ENCODE measurements around the gene TPM1.

The TPM1 gene

GRCh38 chr15:63103416-63103815, 60.9 kb downstream of the TPM1 start:
- no peak for TF ChIP-seq SIN3A (IDR thresholded peaks at IDR 0.05; ENCODE audit: borderline replicate concordance, insufficient read depth, low read length)
- TF ChIP-seq, protein P1, sequence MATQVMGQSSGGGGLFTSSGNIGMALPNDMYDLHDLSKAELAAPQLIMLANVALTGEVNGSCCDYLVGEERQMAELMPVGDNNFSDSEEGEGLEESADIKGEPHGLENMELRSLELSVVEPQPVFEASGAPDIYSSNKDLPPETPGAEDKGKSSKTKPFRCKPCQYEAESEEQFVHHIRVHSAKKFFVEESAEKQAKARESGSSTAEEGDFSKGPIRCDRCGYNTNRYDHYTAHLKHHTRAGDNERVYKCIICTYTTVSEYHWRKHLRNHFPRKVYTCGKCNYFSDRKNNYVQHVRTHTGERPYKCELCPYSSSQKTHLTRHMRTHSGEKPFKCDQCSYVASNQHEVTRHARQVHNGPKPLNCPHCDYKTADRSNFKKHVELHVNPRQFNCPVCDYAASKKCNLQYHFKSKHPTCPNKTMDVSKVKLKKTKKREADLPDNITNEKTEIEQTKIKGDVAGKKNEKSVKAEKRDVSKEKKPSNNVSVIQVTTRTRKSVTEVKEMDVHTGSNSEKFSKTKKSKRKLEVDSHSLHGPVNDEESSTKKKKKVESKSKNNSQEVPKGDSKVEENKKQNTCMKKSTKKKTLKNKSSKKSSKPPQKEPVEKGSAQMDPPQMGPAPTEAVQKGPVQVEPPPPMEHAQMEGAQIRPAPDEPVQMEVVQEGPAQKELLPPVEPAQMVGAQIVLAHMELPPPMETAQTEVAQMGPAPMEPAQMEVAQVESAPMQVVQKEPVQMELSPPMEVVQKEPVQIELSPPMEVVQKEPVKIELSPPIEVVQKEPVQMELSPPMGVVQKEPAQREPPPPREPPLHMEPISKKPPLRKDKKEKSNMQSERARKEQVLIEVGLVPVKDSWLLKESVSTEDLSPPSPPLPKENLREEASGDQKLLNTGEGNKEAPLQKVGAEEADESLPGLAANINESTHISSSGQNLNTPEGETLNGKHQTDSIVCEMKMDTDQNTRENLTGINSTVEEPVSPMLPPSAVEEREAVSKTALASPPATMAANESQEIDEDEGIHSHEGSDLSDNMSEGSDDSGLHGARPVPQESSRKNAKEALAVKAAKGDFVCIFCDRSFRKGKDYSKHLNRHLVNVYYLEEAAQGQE (IDR thresholded peaks at IDR 0.05; ENCODE audit: insufficient read depth in 1 of 2, low read depth in 2 of 2, low read length in 2 of 2): no peak

DNA sequence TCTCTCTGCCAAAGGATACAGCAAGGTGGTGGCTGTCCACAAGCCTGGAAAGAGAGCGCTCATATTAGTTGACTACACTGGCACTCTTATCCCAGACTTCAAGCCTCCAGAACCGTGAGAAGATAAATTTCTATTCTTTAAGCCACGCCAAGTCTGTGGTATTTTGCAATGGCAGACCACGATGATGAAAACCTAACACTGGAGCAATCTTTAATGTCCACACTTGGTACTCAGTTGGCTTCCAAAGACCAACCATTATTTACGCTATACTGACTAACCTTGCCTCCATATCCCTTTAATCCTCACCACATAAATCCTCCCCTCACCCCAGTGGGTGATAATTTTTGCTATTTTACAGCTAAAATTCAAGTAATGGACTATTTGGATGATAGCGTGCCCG, 62.2 kb downstream of the TPM1 start:
- TF ChIP-seq FOXP2 (optimal IDR thresholded peaks at IDR 0.05; ENCODE audit: borderline replicate concordance, extremely low read depth, extremely low read length, insufficient read depth): no peak
- TF ChIP-seq, protein P1 (IDR thresholded peaks at IDR 0.05; ENCODE audit: insufficient read depth in 1 of 2, low read depth in 2 of 2, low read length in 2 of 2): no peak
- no peak for TF ChIP-seq TAF1 (IDR thresholded peaks at IDR 0.05; ENCODE audit: borderline replicate concordance, insufficient read depth, low read length)
- TF ChIP-seq POLR2AphosphoS5 (IDR thresholded peaks at IDR 0.05; ENCODE audit: low read depth, low read length): no peak
- TF ChIP-seq SIN3A (IDR thresholded peaks at IDR 0.05; ENCODE audit: borderline replicate concordance, insufficient read depth, low read length): no peak

GRCh38 chr15:63107895-63108546, 65.5 kb downstream of the TPM1 start:
- TF ChIP-seq TAF1 (IDR thresholded peaks at IDR 0.05; ENCODE audit: borderline replicate concordance, insufficient read depth, low read length) (no peak), SIN3A (IDR thresholded peaks at IDR 0.05; ENCODE audit: borderline replicate concordance, insufficient read depth, low read length) (no peak), POLR2AphosphoS5 (IDR thresholded peaks at IDR 0.05; ENCODE audit: low read depth, low read length) (no peak)
- TF ChIP-seq, protein P1 (IDR thresholded peaks at IDR 0.05; ENCODE audit: insufficient read depth in 1 of 2, low read depth in 2 of 2, low read length in 2 of 2): no peak

GRCh38 chr15:63109498-63109897, 67.0 kb downstream of the TPM1 start:
- no peak for TF ChIP-seq SIN3A (IDR thresholded peaks at IDR 0.05; ENCODE audit: borderline replicate concordance, insufficient read depth, low read length)
- no peak for TF ChIP-seq TAF1 (IDR thresholded peaks at IDR 0.05; ENCODE audit: borderline replicate concordance, insufficient read depth, low read length)
- TF ChIP-seq, protein P1 (IDR thresholded peaks at IDR 0.05; ENCODE audit: insufficient read depth in 1 of 2, low read depth in 2 of 2, low read length in 2 of 2): no peak
- TF ChIP-seq POLR2AphosphoS5 (IDR thresholded peaks at IDR 0.05; ENCODE audit: low read depth, low read length): no peak
- no peak for TF ChIP-seq FOXP2 (optimal IDR thresholded peaks at IDR 0.05; ENCODE audit: borderline replicate concordance, extremely low read depth, extremely low read length, insufficient read depth)

DNA sequence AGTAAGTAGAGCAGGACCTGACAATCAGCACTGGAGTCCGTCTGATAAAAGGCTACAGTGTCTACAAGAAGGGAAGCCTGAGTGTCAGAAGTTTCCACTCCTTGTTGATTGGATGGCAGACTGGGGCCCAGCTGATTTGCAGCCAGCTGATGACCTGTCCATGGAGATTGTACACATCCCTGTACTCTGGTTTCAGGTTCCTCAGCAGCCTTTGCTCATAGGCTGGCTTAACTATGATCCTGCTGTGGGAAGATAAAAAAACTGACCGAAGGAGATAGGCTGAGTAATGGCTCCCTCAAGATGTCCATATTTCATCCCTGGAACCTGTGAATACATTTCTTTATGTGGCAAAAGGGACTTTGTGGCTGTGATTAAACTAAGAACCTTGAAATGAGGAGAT, 67.4 kb downstream of the TPM1 start:
- TF ChIP-seq TAF1 (IDR thresholded peaks at IDR 0.05; ENCODE audit: borderline replicate concordance, insufficient read depth, low read length) (no peak), POLR2AphosphoS5 (IDR thresholded peaks at IDR 0.05; ENCODE audit: low read depth, low read length) (no peak), FOXP2 (optimal IDR thresholded peaks at IDR 0.05; ENCODE audit: borderline replicate concordance, extremely low read depth, extremely low read length, insufficient read depth) (no peak), SIN3A (IDR thresholded peaks at IDR 0.05; ENCODE audit: borderline replicate concordance, insufficient read depth, low read length) (no peak)
- TF ChIP-seq, protein P1 (IDR thresholded peaks at IDR 0.05; ENCODE audit: insufficient read depth in 1 of 2, low read depth in 2 of 2, low read length in 2 of 2): no peak

Data from PFSK-1 (cell line).